SK-N-SH treated with all-trans-retinoic acid at 6 μM for 48 hours (cell line): ENCODE data around the gene GALNT3.

Source experiments
- ATAC-seq: fragments of 200-7000 bp; cut with Tn5 transposase; 3 replicates; pipeline ENCODE4 v1.9.1; 2020; ENCODE audit warnings: mild to moderate bottlenecking, moderate library complexity
- ARNTL ChIP-seq: fragments of 450-650 bp; formaldehyde crosslinking; IDR thresholded peaks from 2 replicates; pipeline ENCODE4 v1.5.0; 2020; ENCODE audit warnings: low read depth, mild to moderate bottlenecking, moderate library complexity, borderline replicate concordance
- BACH2 ChIP-seq: fragments of 250-450 bp; sonication (Bioruptor Pico); IDR thresholded peaks from 2 replicates; pipeline ENCODE4 v1.9.0; 2021; ENCODE audit warnings: mild to moderate bottlenecking, borderline replicate concordance
- CSDC2 ChIP-seq: fragments of 250-450 bp; sonication (Bioruptor Pico); IDR thresholded peaks from 2 replicates; pipeline ENCODE4 v1.5.0; 2020; ENCODE audit warnings: mild to moderate bottlenecking, moderate library complexity
- ESRRG ChIP-seq: fragments of 250-450 bp; sonication (Bioruptor Pico); IDR thresholded peaks from 2 replicates; pipeline ENCODE4 v1.6.1; 2021; ENCODE audit warnings: mild to moderate bottlenecking
- GLIS3 ChIP-seq: fragments of 250-450 bp; sonication (Bioruptor Pico); IDR thresholded peaks from 2 replicates; pipeline ENCODE4 v1.5.0; 2020; ENCODE audit warnings: mild to moderate bottlenecking, moderate library complexity
- ISL1 ChIP-seq: fragments of 250-450 bp; sonication (Bioruptor Pico); IDR thresholded peaks from 2 replicates; pipeline ENCODE4 v2.1.2; 2022; ENCODE audit warnings: mild to moderate bottlenecking, moderate library complexity
- OSR1 ChIP-seq: fragments of 250-450 bp; sonication (Bioruptor Pico); IDR thresholded peaks from 2 replicates; pipeline ENCODE4 v1.8.0; 2022; ENCODE audit warnings: moderate library complexity, mild to moderate bottlenecking, inconsistent platforms
- PPARA ChIP-seq: fragments of 250-450 bp; sonication (Bioruptor Pico); IDR thresholded peaks from 2 replicates; pipeline ENCODE4 v1.5.0; 2020; ENCODE audit warnings: mild to moderate bottlenecking, borderline replicate concordance
- RARB ChIP-seq: fragments of 250-450 bp; sonication (Bioruptor Pico); IDR thresholded peaks from 2 replicates; pipeline ENCODE4 v1.8.0; 2021; ENCODE audit warnings: mild to moderate bottlenecking, moderate library complexity
- SNAI2 ChIP-seq: fragments of 250-450 bp; sonication (Bioruptor Pico); IDR thresholded peaks from 2 replicates; pipeline ENCODE4 v1.5.0; 2020; ENCODE audit warnings: mild to moderate bottlenecking, moderate library complexity
- TCF4 ChIP-seq: fragments of 250-450 bp; sonication (Bioruptor Pico); IDR thresholded peaks from 2 replicates; pipeline ENCODE4 v1.8.0; 2021; ENCODE audit warnings: mild to moderate bottlenecking, moderate library complexity, borderline replicate concordance
- TOX ChIP-seq: fragments of 250-450 bp; sonication (Bioruptor Pico); IDR thresholded peaks from 2 replicates; pipeline ENCODE4 v1.8.0; 2021; ENCODE audit warnings: mild to moderate bottlenecking, moderate library complexity, borderline replicate concordance
- ZC3H10 ChIP-seq: fragments of 250-450 bp; sonication (Bioruptor Pico); IDR thresholded peaks from 2 replicates; pipeline ENCODE4 v1.5.1; 2021; ENCODE audit warnings: mild to moderate bottlenecking, moderate library complexity
- ZFP3 ChIP-seq: fragments of 250-450 bp; sonication (Bioruptor Pico); IDR thresholded peaks from 2 replicates; pipeline ENCODE4 v1.5.0; 2020; ENCODE audit warnings: mild to moderate bottlenecking, moderate library complexity
- ZFP30 ChIP-seq: fragments of 450-650 bp; formaldehyde crosslinking; IDR thresholded peaks from 2 replicates; pipeline ENCODE4 v1.5.0; 2022; ENCODE audit warnings: mild to moderate bottlenecking, moderate library complexity
- ZNF565 ChIP-seq: fragments of 450-650 bp; formaldehyde crosslinking; conservative IDR thresholded peaks from 2 replicates; pipeline ENCODE4 v1.5.0; 2020; ENCODE audit warnings: low read depth, mild to moderate bottlenecking, moderate library complexity
- ZNF70 ChIP-seq: fragments of 450-650 bp; formaldehyde crosslinking; IDR thresholded peaks from 2 replicates; pipeline ENCODE4 v1.5.0; 2020; ENCODE audit warnings: mild to moderate bottlenecking, moderate library complexity
- ZNF8 ChIP-seq: fragments of 450-650 bp; formaldehyde crosslinking; IDR thresholded peaks from 2 replicates; pipeline ENCODE4 v1.5.0; 2020; ENCODE audit warnings: mild to moderate bottlenecking, moderate library complexity
- TF ChIP-seq, protein P1 (sequence below): fragments of 250-450 bp; sonication (Bioruptor Pico); IDR thresholded peaks from 2 replicates; pipeline ENCODE4 v1.8.0; 2020; ENCODE audit warnings: mild to moderate bottlenecking, moderate library complexity, borderline replicate concordance
- TF ChIP-seq, protein P2 (sequence below): fragments of 250-450 bp; sonication (Bioruptor Pico); IDR thresholded peaks from 2 replicates; pipeline ENCODE4 v1.8.0; 2021; ENCODE audit warnings: low read depth, mild to moderate bottlenecking, moderate library complexity, borderline replicate concordance
- TF ChIP-seq, protein P3 (sequence below): fragments of 250-450 bp; sonication (Bioruptor Pico); IDR thresholded peaks from 2 replicates; pipeline ENCODE4 v1.5.0; 2020; ENCODE audit warnings: mild to moderate bottlenecking, moderate library complexity
- TF ChIP-seq, protein P4 (sequence below): fragments of 250-450 bp; sonication (Bioruptor Pico); IDR thresholded peaks from 2 replicates; pipeline ENCODE4 v1.5.1; 2020; ENCODE audit warnings: low read depth, mild to moderate bottlenecking, moderate library complexity
- TF ChIP-seq, protein P5 (sequence below): fragments of 250-450 bp; sonication (Bioruptor Pico); IDR thresholded peaks from 2 replicates; pipeline ENCODE4 v1.5.1; 2021; ENCODE audit warnings: mild to moderate bottlenecking, moderate library complexity

The GALNT3 gene

DNA sequence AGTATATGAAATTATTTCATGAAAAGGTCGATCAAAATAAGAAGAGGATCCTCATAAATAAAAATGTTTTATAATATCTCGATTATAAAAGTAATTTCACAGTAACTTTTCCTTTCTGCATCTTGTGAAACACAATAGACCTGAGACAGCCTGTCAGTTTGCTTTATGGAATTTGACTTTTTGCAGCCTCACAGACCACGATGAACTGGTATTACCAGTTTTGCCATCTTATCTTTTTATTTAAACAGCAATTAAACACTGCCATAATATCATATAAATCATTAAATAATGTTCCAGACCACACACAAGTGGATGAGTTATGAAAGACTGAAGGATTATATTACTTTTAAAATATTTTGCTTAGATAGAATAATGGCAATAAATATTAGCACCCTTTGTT lies 10.7 kb upstream of the GALNT3 start:
- TF ChIP-seq TCF4 (CRISPR knock-in tag) (no peak), ARNTL (CRISPR knock-in tag) (no peak), ESRRG (CRISPR knock-in tag) (no peak), ZNF565 (CRISPR knock-in tag) (no peak), SNAI2 (no peak), ISL1 (no peak)
- ATAC-seq: no peak

DNA sequence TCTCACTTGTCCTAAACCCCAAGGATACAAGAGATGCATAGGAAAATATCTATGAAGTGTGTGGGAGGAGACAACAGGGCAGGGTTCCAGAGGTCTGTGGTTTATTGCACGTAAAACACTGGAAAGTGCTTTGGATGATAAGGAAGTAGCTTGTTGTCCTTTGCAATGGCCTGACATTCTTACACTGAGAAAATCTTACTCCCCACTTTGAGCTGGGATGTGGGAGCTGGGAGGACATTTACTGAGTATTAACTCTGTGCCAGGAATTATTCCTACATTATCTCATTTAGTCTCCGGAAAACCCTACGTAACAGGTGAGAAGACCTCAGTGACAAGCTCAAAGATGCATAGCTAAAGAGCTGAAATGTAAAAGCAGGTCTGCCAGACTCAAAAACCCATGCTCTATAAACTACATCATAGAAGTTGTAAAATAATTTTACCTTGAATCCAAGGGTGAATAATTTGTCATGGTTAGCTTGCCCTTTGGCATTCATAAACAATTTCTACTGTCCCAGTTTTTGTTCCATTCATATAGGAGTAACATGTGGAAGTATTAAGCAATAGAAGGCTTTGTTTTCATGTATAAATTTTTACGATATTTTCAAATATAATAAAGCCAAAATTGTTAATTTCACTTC lies 9.2 kb upstream of the GALNT3 start:
- no peak for TF ChIP-seq GLIS3 (CRISPR knock-in tag)
- TF ChIP-seq, protein P1, sequence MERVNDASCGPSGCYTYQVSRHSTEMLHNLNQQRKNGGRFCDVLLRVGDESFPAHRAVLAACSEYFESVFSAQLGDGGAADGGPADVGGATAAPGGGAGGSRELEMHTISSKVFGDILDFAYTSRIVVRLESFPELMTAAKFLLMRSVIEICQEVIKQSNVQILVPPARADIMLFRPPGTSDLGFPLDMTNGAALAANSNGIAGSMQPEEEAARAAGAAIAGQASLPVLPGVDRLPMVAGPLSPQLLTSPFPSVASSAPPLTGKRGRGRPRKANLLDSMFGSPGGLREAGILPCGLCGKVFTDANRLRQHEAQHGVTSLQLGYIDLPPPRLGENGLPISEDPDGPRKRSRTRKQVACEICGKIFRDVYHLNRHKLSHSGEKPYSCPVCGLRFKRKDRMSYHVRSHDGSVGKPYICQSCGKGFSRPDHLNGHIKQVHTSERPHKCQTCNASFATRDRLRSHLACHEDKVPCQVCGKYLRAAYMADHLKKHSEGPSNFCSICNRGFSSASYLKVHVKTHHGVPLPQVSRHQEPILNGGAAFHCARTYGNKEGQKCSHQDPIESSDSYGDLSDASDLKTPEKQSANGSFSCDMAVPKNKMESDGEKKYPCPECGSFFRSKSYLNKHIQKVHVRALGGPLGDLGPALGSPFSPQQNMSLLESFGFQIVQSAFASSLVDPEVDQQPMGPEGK (CRISPR knock-in tag): no peak
- TF ChIP-seq PPARA (CRISPR knock-in tag): no peak
- TF ChIP-seq, protein P2, sequence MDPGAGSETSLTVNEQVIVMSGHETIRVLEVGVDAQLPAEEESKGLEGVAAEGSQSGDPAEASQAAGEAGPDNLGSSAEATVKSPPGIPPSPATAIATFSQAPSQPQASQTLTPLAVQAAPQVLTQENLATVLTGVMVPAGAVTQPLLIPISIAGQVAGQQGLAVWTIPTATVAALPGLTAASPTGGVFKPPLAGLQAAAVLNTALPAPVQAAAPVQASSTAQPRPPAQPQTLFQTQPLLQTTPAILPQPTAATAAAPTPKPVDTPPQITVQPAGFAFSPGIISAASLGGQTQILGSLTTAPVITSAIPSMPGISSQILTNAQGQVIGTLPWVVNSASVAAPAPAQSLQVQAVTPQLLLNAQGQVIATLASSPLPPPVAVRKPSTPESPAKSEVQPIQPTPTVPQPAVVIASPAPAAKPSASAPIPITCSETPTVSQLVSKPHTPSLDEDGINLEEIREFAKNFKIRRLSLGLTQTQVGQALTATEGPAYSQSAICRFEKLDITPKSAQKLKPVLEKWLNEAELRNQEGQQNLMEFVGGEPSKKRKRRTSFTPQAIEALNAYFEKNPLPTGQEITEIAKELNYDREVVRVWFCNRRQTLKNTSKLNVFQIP (CRISPR knock-in tag): no peak
- TF ChIP-seq OSR1: no peak
- TF ChIP-seq BACH2: no peak
- no peak for TF ChIP-seq ZFP3 (CRISPR knock-in tag)
- TF ChIP-seq ZNF565 (CRISPR knock-in tag): no peak
- no peak for TF ChIP-seq ZC3H10 (CRISPR knock-in tag)
- no peak for TF ChIP-seq ISL1
- no peak for TF ChIP-seq RARB
- TF ChIP-seq, protein P3, sequence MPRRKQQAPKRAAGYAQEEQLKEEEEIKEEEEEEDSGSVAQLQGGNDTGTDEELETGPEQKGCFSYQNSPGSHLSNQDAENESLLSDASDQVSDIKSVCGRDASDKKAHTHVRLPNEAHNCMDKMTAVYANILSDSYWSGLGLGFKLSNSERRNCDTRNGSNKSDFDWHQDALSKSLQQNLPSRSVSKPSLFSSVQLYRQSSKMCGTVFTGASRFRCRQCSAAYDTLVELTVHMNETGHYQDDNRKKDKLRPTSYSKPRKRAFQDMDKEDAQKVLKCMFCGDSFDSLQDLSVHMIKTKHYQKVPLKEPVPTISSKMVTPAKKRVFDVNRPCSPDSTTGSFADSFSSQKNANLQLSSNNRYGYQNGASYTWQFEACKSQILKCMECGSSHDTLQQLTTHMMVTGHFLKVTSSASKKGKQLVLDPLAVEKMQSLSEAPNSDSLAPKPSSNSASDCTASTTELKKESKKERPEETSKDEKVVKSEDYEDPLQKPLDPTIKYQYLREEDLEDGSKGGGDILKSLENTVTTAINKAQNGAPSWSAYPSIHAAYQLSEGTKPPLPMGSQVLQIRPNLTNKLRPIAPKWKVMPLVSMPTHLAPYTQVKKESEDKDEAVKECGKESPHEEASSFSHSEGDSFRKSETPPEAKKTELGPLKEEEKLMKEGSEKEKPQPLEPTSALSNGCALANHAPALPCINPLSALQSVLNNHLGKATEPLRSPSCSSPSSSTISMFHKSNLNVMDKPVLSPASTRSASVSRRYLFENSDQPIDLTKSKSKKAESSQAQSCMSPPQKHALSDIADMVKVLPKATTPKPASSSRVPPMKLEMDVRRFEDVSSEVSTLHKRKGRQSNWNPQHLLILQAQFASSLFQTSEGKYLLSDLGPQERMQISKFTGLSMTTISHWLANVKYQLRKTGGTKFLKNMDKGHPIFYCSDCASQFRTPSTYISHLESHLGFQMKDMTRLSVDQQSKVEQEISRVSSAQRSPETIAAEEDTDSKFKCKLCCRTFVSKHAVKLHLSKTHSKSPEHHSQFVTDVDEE (CRISPR knock-in tag): no peak
- no peak for TF ChIP-seq ZNF70 (CRISPR knock-in tag)
- no peak for TF ChIP-seq ESRRG (CRISPR knock-in tag)
- no peak for TF ChIP-seq TCF4 (CRISPR knock-in tag)
- TF ChIP-seq, protein P4, sequence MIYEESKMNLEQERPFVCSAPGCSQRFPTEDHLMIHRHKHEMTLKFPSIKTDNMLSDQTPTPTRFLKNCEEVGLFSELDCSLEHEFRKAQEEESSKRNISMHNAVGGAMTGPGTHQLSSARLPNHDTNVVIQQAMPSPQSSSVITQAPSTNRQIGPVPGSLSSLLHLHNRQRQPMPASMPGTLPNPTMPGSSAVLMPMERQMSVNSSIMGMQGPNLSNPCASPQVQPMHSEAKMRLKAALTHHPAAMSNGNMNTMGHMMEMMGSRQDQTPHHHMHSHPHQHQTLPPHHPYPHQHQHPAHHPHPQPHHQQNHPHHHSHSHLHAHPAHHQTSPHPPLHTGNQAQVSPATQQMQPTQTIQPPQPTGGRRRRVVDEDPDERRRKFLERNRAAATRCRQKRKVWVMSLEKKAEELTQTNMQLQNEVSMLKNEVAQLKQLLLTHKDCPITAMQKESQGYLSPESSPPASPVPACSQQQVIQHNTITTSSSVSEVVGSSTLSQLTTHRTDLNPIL (CRISPR knock-in tag): no peak
- TF ChIP-seq ZNF8 (CRISPR knock-in tag): no peak
- ATAC-seq: no peak

DNA sequence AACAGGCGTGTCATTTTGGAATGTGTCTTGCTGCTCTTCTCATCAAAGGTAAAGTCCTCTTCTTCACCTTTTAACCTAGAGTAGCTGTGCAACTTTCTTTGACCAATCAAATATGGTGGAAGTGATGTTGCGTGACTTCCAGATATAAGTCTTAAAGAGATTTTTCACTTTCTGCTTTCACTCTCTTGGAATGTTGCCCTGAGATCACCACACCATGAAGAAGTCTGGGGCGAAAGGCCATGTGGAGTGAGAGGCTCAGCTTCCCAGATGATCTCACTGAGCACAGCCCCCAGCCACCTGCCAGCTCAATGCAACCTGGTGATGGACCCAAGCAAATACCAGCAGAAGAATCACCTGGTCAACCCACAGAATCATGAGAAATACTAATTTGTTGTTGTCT lies 7.1 kb upstream of the GALNT3 start:
- no peak for ATAC-seq
- TF ChIP-seq, protein P5, sequence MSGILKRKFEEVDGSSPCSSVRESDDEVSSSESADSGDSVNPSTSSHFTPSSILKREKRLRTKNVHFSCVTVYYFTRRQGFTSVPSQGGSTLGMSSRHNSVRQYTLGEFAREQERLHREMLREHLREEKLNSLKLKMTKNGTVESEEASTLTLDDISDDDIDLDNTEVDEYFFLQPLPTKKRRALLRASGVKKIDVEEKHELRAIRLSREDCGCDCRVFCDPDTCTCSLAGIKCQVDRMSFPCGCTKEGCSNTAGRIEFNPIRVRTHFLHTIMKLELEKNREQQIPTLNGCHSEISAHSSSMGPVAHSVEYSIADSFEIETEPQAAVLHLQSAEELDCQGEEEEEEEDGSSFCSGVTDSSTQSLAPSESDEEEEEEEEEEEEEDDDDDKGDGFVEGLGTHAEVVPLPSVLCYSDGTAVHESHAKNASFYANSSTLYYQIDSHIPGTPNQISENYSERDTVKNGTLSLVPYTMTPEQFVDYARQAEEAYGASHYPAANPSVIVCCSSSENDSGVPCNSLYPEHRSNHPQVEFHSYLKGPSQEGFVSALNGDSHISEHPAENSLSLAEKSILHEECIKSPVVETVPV (CRISPR knock-in tag): no peak
- TF ChIP-seq TOX: no peak
- TF ChIP-seq TCF4 (CRISPR knock-in tag): no peak
- TF ChIP-seq ZFP30 (CRISPR knock-in tag): no peak
- TF ChIP-seq, protein P1 (CRISPR knock-in tag): no peak
- TF ChIP-seq ZC3H10 (CRISPR knock-in tag): no peak
- TF ChIP-seq PPARA (CRISPR knock-in tag): no peak
- no peak for TF ChIP-seq ARNTL (CRISPR knock-in tag)
- TF ChIP-seq CSDC2: no peak
- no peak for TF ChIP-seq BACH2
- TF ChIP-seq ZNF70 (CRISPR knock-in tag): no peak
- no peak for TF ChIP-seq GLIS3 (CRISPR knock-in tag)
- TF ChIP-seq ZNF565 (CRISPR knock-in tag): no peak
- no peak for TF ChIP-seq OSR1
- TF ChIP-seq ISL1: no peak
- TF ChIP-seq, protein P4 (CRISPR knock-in tag): no peak
- no peak for TF ChIP-seq RARB
